GM19463 (cell line): ENCODE measurements around the gene SPATA6.
"Not testable (repeated sequence)": the region's sequence is repeated elsewhere in the genome, so short reads cannot be mapped to it uniquely, and the experiment has no call there.

Experiments
- ATAC-seq: cut with Tn5 transposase; IDR thresholded peaks from one replicate; pipeline ENCODE4 v1.9.1; 2021; ENCODE audit warnings: mild to moderate bottlenecking, moderate library complexity; ENCODE audit not compliant: unreplicated experiment

Gene SPATA6

DNA sequence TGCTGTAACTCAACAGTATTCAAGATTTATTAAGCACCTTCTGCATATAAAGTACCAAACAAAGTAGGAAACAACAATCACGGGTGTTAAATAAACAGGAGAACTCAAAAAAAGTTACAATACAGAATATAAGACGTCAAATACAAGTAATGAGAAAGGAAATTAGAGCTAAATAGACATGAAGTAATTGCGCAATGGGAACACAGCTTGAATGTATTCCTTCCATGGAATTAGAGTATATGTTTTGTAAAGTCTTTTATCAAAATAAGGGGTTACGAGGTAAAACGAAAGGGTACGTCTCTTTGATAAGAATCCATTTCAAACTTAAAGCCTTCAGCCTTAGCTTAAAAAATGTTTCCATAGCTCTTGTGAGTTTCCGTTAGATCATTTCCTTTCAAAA lies 109.1 kb downstream of the SPATA6 start:
- ATAC-seq = no peak

- no peak for ATAC-seq
Observed at GRCh38 chr1:48356901-48357300, 115.1 kb downstream of the SPATA6 start.

DNA sequence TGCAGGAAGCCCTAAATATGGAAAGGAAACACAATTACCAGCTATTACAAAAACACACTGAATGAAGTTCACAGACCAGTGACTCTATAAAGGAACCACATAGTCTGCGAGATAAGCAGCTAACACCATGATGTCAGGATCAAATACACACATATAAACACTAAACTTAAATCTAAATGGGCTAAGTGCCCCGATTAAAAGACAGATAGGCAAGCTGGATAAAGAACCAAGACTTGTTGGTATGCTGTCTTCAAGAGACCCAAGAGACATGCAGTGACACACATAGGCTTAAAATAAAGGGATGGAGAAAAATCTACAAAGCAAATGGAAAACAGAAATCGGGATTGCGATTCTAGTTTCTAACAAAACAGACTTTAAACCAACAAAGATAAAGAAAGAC lies 127.6 kb downstream of the SPATA6 start:
- no peak for ATAC-seq

GRCh38 chr1:48341221-48341620 lies 130.8 kb downstream of the SPATA6 start:
- ATAC-seq = no peak

GRCh38 chr1:48338257-48338656 lies 133.7 kb downstream of the SPATA6 start:
- no peak for ATAC-seq

DNA sequence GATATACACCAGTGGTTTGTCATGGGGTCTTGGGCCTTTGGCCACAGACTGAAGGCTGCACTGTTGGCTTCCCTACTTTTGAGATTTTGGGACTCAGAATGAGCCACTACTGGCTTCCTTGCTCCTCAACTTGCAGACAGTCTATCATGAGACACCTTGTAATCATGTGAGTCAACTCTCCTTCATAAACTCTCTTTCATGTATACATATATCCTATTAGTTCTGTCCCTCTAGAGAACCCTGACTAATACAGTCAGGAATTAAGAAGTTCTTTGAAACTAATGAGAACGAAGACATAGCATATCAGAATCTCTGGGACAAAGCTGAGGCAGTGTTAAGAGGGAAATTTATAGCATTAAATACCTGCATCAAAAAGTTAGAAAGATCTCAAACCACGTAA lies 138.7 kb downstream of the SPATA6 start:
- no peak for ATAC-seq

DNA sequence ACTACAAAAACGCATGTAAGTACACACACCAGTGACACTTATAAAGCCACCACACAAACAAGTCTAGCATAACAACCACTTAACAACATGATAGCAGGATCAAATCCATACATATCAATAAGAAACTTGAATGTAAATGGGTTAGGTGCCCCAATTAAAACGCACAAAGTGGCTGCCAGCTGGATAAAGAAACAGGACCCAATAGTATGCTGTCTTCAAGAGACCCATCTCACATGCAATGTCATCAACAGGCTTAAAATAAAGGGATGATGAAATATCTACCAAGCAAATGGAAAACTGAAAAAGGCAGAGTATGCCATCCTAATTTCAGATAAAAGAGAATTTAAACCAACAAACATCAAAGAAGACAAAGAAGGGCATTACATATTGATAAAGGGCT lies 139.9 kb downstream of the SPATA6 start:
- ATAC-seq = no peak

DNA sequence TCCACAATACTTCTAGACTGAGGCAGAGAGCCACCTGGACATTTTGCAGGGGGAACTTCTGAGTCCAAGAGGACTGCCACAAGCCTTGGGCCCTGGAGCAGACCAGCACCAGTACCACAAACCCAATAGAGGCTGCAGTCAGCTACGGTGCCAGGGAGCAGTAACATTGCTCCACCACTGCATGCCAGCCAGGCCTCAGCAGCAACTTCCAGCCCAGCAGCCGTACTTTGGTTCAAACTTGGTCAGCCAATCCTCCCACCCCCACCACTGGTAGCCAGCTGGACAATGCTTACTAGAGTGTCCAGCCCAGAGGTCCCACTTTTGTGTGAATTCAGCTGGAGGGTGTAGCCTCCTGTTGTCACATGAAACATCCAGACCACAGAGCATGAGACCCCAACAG lies 142.1 kb downstream of the SPATA6 start:
- ATAC-seq = no peak

DNA sequence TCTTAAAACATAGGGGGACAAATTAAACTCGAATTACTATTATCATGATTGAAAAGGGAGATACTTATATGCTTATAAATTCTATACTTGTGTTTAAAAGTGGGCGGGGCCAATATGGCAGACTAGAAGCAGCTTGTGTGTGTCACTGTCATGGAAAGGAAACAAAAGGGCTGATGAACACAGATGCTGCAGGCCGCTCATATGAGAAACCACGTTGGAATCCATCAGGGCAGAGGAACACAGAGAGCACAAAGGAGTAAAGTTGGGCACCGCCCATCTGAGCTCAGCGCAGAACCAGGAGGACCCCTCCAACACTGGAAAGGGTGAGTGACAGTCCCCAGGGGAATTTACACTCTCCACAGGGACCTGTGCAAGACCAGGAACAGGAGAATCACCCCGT lies 142.5 kb downstream of the SPATA6 start:
- ATAC-seq = no peak

DNA sequence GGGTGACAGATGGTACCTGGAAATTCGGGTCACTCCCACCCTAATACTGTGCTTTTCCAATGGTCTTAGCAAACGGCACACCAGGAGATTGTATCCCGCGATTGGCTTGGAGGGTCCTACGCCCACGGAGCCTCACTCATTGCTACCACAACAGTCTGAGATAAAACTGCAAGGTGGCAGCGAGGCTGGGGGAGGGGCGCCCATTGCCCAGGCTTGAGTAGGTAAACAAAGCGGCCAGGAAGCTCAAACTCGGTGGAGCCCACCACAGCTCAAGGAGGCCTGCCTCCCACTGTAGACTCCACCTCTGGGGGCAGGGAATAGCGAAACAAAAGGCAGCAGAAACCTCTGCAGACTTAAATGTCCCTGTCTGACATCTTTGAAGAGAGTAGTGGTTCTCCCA lies 160.2 kb downstream of the SPATA6 start:
- ATAC-seq = not testable (repeated sequence)

GRCh38 chr1:48309564-48310082 lies 162.4 kb downstream of the SPATA6 start:
- no peak for ATAC-seq

- ATAC-seq = no peak
Observed at GRCh38 chr1:48302652-48303051, 169.4 kb downstream of the SPATA6 start.

GRCh38 chr1:48294656-48295055 lies 177.3 kb downstream of the SPATA6 start:
- ATAC-seq = no peak

DNA sequence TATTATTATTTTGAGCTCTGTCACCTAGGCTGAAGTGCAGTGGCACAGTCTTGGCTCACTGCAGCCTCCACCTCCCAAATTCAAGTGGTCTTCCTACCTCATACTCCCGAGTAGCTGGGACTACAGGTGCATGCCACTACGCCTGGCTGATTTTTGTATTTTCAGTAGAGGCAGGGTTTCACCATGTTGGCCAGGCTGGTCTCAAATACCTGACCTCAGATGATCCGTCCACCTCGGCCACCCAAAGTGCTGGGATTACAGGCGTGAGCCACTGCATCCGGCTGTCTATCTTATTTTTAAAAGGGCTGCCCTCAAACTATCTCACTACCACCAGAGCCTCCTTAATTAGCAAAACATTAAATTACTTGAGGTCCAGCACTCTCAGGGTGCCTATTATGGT lies 177.9 kb downstream of the SPATA6 start:
- not testable (repeated sequence) for ATAC-seq

DNA sequence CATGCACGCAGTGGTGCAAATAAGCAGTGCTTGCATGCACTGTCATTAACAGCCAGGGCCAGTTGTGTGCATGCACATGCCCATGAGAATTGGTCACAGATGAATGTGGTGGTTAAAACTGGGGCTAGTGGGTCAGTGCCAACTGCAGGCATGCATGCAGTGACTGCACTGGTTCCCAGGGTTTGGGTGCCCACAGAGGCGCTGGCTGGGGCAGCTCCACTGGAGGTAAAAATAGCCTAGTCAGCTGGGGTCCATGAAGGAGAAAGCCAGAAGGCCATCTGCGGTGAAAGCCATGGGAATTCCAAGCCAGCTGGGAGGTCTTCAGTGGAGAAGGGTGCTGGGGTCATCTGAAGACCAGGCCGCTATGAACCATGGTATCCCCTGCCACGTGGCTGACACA lies 179.3 kb downstream of the SPATA6 start:
- ATAC-seq = no peak

DNA sequence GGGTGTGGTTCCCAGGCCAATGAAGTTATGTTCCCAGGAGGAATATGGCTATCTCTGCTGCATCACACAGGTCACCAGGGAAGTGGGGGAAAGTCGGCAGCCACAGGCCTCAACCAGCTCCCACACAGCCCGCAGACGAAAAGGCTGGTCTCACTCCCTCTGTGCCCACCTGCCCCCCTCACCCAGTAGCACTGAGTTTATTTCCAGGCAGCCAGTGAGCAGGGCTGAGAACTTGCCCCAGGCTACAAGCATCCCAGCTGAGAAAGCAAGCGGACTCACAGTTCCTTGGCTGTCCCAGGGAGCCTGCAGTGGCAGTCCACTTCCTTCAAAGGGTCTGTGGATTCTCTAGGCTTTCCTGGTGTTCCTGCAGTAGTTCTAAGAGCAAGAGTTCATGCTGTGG lies 180.6 kb downstream of the SPATA6 start:
- no peak for ATAC-seq

DNA sequence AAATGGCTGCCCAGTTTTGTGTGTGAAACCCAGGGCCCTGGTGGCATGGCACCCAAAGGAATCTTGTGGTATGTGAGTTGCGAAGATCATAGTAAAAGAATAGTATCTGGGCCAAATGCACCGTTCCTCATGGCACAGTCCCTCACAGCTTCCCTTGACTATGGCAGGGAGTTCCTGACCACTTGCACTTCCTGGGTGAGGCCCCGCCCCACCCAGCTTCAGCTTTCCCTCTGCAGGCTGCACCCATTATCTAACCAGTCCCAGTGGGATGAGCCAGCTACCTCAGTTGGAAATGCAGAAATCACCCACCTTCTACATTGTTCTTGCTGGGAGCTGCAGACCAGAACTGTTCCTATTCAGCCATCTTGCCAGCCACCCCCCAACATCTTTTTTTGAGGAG lies 186.5 kb downstream of the SPATA6 start:
- no peak for ATAC-seq

- not testable (repeated sequence) for ATAC-seq
Observed at GRCh38 chr1:48284696-48285420, 187.1 kb downstream of the SPATA6 start.

DNA sequence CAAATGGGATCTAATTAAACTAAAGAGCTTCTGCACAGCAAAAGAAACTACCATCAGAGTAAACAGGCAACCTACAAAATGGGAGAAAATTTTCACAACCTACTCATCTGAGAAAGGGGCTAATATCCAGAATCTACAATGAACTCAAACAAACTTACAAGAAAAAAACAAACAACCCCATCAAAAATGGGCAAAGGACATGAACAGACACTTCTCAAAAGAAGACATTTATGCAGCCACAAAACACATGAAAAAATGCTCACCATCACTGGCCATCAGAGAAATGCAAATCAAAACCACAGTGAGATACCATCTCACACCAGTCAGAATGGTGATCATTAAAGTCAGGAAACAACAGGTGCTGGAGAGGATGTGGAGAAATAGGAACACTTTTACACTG lies 189.7 kb downstream of the SPATA6 start:
- not testable (repeated sequence) for ATAC-seq

DNA sequence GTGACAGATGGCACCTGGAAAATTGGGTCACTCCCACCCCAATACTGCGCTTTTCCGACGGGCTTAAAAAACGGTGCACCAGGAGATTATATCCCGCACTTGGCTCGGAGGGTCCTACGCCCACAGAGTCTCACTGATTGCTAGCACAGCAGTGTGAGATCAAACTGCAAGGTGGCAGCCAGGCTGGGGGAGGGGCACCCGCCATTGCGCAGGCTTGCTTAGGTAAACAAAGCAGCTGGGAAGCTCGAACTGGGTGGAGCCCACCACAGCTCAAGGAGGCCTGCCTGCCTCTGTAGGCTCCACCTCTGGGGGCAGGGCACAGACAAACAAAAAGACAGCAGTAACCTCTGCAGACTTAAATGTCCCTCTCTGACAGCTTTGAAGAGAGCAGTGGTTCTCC lies 194.6 kb downstream of the SPATA6 start:
- ATAC-seq = not testable (repeated sequence)

GRCh38 chr1:48266576-48266975 lies 205.4 kb downstream of the SPATA6 start:
- no peak for ATAC-seq

- ATAC-seq = no peak
Observed at GRCh38 chr1:48263041-48263440, 209.0 kb downstream of the SPATA6 start.

GRCh38 chr1:48261881-48262400 lies 210.1 kb downstream of the SPATA6 start:
- ATAC-seq = no peak
